Measurements from ENCODE around the gene IZUMO4. TPM values are rescaled to one million over a fixed set of nuclear protein-coding genes. Genes with fewer than 3 reads are reported as not detected.

IZUMO4 gene
- total RNA-seq, 1 experiment from 2014 or later: 1.5 TPM

GRCh38 chr19:2050349-2050990 is 46.2 kb upstream of the IZUMO4 start:
- TF ChIP-seq, protein P1, sequence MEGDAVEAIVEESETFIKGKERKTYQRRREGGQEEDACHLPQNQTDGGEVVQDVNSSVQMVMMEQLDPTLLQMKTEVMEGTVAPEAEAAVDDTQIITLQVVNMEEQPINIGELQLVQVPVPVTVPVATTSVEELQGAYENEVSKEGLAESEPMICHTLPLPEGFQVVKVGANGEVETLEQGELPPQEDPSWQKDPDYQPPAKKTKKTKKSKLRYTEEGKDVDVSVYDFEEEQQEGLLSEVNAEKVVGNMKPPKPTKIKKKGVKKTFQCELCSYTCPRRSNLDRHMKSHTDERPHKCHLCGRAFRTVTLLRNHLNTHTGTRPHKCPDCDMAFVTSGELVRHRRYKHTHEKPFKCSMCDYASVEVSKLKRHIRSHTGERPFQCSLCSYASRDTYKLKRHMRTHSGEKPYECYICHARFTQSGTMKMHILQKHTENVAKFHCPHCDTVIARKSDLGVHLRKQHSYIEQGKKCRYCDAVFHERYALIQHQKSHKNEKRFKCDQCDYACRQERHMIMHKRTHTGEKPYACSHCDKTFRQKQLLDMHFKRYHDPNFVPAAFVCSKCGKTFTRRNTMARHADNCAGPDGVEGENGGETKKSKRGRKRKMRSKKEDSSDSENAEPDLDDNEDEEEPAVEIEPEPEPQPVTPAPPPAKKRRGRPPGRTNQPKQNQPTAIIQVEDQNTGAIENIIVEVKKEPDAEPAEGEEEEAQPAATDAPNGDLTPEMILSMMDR (conservative IDR thresholded peaks at IDR 0.05): no peak
- TF ChIP-seq EZH2 (IDR thresholded peaks at IDR 0.05; ENCODE audit: low read depth): no peak
- no peaks in the 10 kb centered on the region for H3K27me3 ChIP-seq (ENCODE audit: insufficient read depth, low read depth)
- H3K9me3 ChIP-seq (ENCODE audit: insufficient read depth, low read depth): no peaks in the 10 kb centered on the region
- peaks cover 14% of the 10 kb centered on the region; the same call in 1 of the 2 replicates for H3K4me1 ChIP-seq (replicated peaks; ENCODE audit: insufficient read depth)
- intact Hi-C loops (cut with micrococcal nuclease; ENCODE audit: unreplicated experiment): loop anchor here (2.0 kb wide), 1 partner anchor 22 kb away; no protein-coding TSS in a partner anchor
- peak overlapping the region; percentile 87 for H3K4me3 ChIP-seq
- no peaks in the 10 kb centered on the region for H3F3A ChIP-seq (ENCODE audit: insufficient read depth, low read depth)
- H4K20me1 ChIP-seq (ENCODE audit: insufficient read depth): peaks cover 41% of the 10 kb centered on the region
- no peak for DNase-seq
- H3K36me3 ChIP-seq (ENCODE audit: low read depth): no peaks in the 10 kb centered on the region
- H3K4me2 ChIP-seq: peak overlapping the region; percentile 79
- TSS peak; percentile 84 for BruUV-seq (replicated peaks)
- POLR2A ChIA-PET (ENCODE audit: unreplicated experiment): interaction anchor here (0.9 kb wide), 1 partner anchor 483 kb away, joined by 14 read pairs; no protein-coding TSS in a partner anchor
- no peaks in the 10 kb centered on the region for H3K9me2 ChIP-seq (ENCODE audit: insufficient read depth)
- peaks cover 46% of the 10 kb centered on the region for H3K79me2 ChIP-seq (ENCODE audit: low read depth)
- peak overlapping the region; percentile 55 for H3K27ac ChIP-seq
- CTCF ChIA-PET: no interaction called here
- no peak overlapping the region for H2AFZ ChIP-seq

DNA sequence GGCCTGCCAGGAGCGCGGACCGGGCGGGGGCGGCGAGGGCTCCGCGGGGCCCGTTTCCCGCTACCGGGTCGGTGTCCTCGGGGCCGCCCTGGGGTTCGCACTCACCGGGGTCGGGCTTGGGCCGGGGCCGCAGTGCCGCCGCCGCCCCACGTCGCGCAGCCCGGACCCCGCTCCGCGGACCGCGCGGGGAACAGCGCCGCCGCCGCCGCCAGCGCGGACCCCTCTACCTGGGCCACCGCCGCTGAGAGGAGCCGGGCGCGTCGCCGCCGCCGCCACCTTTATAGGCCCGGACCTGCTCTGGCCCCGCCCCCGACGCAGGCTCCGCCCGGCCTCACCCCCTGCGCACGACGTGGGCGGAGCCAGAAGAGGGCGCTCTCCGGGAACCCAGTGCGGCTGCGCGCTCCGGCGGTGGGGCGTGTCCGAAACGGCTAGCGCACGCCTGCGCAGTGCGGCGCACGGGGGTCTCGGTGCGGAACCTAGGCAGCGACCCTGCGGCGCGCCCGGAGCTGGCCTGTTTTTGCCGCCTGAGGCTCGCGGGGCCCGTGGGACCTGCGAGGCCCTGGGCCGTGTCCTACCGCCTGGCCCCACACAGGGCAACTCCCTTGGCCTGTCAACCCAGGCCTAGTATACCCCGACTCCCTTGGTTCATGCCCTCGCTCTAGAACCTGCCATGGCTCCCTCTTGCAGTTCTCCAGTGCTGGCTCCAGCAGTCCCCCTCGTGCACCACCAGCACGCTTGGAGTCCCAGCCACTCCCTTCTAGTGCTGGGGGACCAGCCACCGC is 45.5 kb upstream of the IZUMO4 start, which contains the start of gene MKNK2:
Gene MKNK2 (minus strand): TSS at position 254 of the 782 bp plus-strand sequence. CDS start 393 bp downstream, outside the sequence.
- peak within 1 kb of the TSS; percentile 79 for H3K4me2 ChIP-seq
- intact Hi-C loops (cut with micrococcal nuclease; ENCODE audit: unreplicated experiment): loop anchor here (2.0 kb wide), 1 partner anchor 22 kb away; no protein-coding TSS in a partner anchor
- no peaks in the 10 kb centered on the region for H3K27me3 ChIP-seq (ENCODE audit: insufficient read depth, low read depth)
- peak; percentile 46 to 84 for DNase-seq
- TF ChIP-seq, protein P1 (conservative IDR thresholded peaks at IDR 0.05): peak; percentile 63
- no peak for TF ChIP-seq EZH2 (IDR thresholded peaks at IDR 0.05; ENCODE audit: low read depth)
- CTCF ChIA-PET: no interaction called here
- peaks cover 43% of the 10 kb centered on the region for H3K79me2 ChIP-seq (ENCODE audit: low read depth)
- H3K9me2 ChIP-seq (ENCODE audit: insufficient read depth): no peaks in the 10 kb centered on the region
- H3K4me1 ChIP-seq (replicated peaks; ENCODE audit: insufficient read depth): peaks cover 21% of the 10 kb centered on the region
- no TSS peak for BruUV-seq (replicated peaks)
- peak within 1 kb of the TSS; percentile 77 for H2AFZ ChIP-seq
- POLR2A ChIA-PET (ENCODE audit: unreplicated experiment): interaction anchor here (0.6 kb wide), 1 partner anchor 179 kb away, joined by 4 read pairs; no protein-coding TSS in a partner anchor
- no peaks in the 10 kb centered on the region for H3K9me3 ChIP-seq (ENCODE audit: insufficient read depth, low read depth)
- no peaks in the 10 kb centered on the region for H3F3A ChIP-seq (ENCODE audit: insufficient read depth, low read depth)
- peaks cover 36% of the 10 kb centered on the region for H4K20me1 ChIP-seq (ENCODE audit: insufficient read depth)
- H3K27ac ChIP-seq: peak within 1 kb of the TSS; percentile 55
- peak within 1 kb of the TSS; percentile 87 for H3K4me3 ChIP-seq
- no peaks in the 10 kb centered on the region for H3K36me3 ChIP-seq (ENCODE audit: low read depth)

All from PC-9 (cell line).